Cardiac fibroblast (primary cell): ENCODE data around the gene CFAP100.
A peak's percentile ranks its signal among the peaks of the same experiment; 100 is the strongest.

Experiments
- DNase-seq, 2 donors: peaks; one replicate each; pipeline versions ENCODE4 v3.0.0 to v3.0.0-alpha.2; 2010; ENCODE audit warnings: low read depth in 2 of 2
- H3K4me3 ChIP-seq, 2 donors: replicated peaks in 1 of 2; 1 replicate in 1 of 2; 2 replicates in 1 of 2; pipeline ENCODE4 v1.5.1; 2011; ENCODE audit warnings: low read depth in 2 of 2, low read length in 2 of 2, mild to moderate bottlenecking in 2 of 2, moderate library complexity in 1 of 2
- TF ChIP-seq, protein P1 (sequence below): IDR thresholded peaks from one replicate; pipeline ENCODE4 v1.5.1; 2011; ENCODE audit warnings: low read depth, mild to moderate bottlenecking, low read length, inconsistent platforms

The CFAP100 gene

DNA sequence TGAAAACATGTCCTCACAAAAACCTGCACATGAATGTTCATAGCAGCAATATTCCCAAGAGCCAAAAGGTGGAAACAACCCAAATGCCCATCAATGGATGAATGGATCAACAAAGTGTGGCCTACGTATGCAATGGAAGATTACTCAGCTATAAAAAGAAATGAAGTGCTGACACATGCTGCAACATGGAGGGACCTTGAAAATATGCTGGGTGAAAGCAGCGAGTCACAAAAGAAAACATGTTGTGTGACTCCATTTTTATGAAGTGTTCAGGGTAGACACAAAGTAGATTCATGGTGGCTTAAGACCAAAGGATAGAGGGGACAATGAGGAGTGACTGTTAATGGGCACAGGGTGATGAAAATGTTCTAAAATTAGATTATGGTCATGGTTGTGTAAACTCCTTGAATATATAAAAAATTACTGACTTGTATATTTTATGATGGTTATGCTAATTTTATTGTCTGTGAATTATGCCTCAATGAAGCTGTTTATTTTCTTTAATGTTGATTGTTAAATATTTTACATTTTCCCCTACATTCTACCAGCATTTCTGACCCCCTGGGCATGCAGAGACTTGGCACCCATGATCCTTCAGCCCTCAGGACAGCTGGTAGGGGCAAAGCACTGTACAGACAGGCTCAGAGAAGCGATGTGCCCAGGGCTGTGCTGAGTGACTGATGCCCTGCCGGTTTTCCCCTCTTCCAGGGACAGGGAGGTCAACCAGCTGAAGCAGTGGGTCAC lies 37.8 kb downstream of the CFAP100 start:
- DNase-seq: peak in 1 of 2 donors; percentile 35
- TF ChIP-seq, protein P1, sequence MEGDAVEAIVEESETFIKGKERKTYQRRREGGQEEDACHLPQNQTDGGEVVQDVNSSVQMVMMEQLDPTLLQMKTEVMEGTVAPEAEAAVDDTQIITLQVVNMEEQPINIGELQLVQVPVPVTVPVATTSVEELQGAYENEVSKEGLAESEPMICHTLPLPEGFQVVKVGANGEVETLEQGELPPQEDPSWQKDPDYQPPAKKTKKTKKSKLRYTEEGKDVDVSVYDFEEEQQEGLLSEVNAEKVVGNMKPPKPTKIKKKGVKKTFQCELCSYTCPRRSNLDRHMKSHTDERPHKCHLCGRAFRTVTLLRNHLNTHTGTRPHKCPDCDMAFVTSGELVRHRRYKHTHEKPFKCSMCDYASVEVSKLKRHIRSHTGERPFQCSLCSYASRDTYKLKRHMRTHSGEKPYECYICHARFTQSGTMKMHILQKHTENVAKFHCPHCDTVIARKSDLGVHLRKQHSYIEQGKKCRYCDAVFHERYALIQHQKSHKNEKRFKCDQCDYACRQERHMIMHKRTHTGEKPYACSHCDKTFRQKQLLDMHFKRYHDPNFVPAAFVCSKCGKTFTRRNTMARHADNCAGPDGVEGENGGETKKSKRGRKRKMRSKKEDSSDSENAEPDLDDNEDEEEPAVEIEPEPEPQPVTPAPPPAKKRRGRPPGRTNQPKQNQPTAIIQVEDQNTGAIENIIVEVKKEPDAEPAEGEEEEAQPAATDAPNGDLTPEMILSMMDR: no peak
- no peak overlapping the region for H3K4me3 ChIP-seq

DNA sequence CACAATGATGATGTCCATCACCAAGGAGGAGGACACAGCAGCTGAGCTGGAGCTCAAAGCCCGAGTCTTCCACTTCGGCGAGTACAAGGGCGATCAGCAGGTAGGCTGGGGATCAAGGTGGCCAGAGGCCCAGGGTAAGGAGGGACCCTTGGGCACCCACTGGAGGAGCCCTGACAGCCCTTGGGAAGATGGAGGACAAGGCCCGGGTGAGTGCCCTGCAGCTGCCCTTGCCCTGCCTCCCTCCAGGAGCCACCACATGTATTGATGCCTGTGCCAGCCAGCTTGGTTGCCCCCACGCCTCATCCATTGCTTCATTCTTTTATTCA lies 38.4 kb downstream of the CFAP100 start:
- TF ChIP-seq, protein P1: no peak
- no peak for DNase-seq
- no peak overlapping the region for H3K4me3 ChIP-seq

DNA sequence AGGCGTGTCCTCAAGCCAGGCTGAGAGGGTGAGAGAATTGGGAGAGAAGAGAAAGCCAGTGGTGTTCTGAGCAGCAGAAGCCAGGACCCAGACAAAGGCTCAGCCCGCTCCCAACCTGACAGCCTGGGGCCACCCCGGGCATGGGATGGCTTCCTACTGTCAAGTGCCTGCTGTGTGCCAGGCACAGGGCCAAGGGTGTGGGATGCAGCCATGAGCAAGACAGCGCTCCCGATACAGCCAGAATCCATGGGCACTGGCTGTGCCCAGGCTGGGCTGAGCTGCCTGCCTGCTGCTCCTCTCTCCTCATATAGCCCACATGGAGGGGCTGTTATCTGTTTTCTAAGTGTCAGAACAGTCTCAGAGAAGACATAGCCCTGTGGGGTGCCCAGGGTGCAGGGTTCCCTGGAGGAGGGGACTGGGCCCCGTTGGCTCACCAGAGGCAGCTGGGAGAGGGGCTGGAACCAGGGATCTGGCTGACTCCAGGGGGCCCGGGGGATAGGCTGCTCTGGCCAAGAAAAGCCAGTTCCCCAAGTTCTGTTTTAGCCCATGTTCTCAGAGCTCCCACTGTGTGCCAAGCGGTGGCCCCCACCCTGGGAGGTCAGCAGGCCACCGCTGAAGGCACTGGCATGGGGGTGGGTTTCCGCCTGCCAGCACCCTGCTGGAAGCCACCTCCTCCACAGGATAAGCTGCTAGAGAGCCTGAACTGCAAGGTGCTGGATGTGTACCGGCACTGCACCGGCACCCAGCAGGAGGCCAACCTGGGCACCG lies 39.0 kb downstream of the CFAP100 start:
- no peak for DNase-seq
- H3K4me3 ChIP-seq: no peak overlapping the region
- TF ChIP-seq, protein P1: no peak

DNA sequence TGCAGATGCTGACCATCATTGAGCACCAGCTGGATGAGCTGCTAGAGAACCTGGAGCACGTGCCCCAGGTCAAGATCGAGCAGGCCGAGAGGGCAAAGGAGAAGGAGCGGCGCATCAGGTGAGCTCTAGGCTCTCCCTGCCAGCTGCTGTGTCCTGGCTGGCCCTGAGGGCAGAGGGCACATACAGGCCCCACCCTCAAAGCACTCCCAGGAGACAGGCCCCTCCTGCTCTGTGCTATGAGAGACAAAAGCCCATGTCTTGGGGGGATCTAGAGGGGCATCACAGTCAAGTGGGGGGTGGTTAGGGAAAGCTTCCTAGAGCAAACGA lies 39.5 kb downstream of the CFAP100 start:
- no peak for DNase-seq
- no peak overlapping the region for H3K4me3 ChIP-seq
- TF ChIP-seq, protein P1: no peak

DNA sequence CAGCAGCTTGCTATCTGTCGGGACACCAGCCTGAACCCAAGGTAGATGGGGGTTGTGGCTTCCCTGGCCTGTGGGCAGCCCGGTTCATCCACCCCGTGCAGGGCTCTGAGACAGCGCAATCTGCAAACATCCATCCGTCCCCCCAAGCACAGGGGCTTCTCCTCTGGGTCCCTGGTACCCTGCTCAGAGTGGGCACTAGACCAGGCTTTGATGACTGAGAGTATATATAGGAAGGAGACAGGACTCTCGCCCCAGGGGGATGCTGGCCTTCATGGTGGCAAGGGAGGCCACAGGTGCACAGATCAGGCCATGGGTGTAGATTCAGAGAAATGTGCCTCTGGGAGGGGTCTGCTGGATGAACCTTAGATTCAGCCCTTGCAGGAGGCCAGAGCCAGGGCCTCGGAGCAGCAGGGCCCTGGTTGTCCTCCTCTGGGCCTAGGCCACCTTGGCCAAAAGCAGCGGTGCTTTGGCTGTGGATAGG lies 40.3 kb downstream of the CFAP100 start:
- no peak overlapping the region for H3K4me3 ChIP-seq
- TF ChIP-seq, protein P1: no peak

DNA sequence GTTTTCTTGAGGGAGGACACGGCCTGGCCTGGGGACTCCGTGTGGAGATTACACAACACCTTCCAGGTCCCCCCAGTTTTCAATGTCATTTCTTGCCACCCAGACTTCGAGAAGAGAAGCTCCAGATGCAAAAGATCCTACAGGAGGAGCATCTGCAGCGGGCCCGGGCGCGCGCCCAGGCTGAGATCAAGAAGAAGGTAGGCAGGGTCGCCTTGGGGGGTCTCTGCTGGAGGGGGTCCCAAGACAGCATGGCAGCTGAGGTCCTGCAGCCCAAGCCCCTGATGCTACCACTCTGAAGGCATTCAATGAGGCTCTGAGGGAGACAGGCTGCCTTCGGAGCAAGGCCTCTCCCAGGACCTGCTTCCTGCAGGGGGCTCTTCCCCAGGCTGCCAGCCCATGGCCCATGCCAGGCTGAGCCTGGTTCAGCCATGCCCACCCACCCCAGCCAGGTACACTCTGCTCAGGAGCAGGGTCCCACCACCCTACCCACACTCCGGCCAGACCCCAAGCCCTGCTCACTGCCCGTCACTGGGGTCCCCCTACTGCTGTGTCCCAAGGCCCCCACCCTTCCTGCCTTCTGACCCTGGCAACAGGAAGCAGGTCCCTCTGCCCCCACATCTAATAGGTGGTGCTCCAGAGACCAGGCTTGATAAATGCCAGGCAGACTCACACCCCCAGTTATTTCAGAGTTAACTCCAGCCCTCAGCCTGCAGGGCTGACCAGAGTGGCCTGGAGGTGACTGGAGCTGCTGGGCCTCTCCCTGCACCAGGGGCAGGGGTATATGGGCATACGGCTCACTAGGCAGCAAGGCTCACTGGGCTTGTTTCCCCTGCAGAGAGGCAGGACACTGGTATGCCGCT lies 41.0 kb downstream of the CFAP100 start:
- no peak for DNase-seq
- H3K4me3 ChIP-seq: no peak overlapping the region
- TF ChIP-seq, protein P1: no peak

More for the DNA sequence above, 40.3 kb downstream of the CFAP100 start:
- DNase-seq: no peak
